ENCODE data around the gene PAX6.

PAX6 gene

GRCh38 chr11:31793264-31793663 lies 17.9 kb downstream of the PAX6 start:
- TF ChIP-seq GABPA (IDR thresholded peaks at IDR 0.05; ENCODE audit: low read depth) = no peak
- no peak for TF ChIP-seq POLR2AphosphoS5 (IDR thresholded peaks at IDR 0.05; ENCODE audit: low read depth)
- Histone ChIP-seq H3K27me3 (ENCODE audit: insufficient read depth, poor library complexity, severe bottlenecking) (peaks cover 28% of the 10 kb centered on the region), H3K27ac (replicated peaks) (no peak overlapping the region), H3K4me3 (replicated peaks; ENCODE audit: insufficient read depth, low read length) (no peak overlapping the region)
- no peak for DNase-seq (ENCODE audit: low read depth in 1 of 2, low spot score in 1 of 2)

GRCh38 chr11:31792456-31792855 lies 18.7 kb downstream of the PAX6 start:
- TF ChIP-seq SPI1 (IDR thresholded peaks at IDR 0.05; ENCODE audit: borderline replicate concordance, low read depth) (no peak), GABPA (IDR thresholded peaks at IDR 0.05; ENCODE audit: low read depth) (no peak), POLR2AphosphoS5 (IDR thresholded peaks at IDR 0.05; ENCODE audit: low read depth) (no peak)
- TF ChIP-seq, protein P1, sequence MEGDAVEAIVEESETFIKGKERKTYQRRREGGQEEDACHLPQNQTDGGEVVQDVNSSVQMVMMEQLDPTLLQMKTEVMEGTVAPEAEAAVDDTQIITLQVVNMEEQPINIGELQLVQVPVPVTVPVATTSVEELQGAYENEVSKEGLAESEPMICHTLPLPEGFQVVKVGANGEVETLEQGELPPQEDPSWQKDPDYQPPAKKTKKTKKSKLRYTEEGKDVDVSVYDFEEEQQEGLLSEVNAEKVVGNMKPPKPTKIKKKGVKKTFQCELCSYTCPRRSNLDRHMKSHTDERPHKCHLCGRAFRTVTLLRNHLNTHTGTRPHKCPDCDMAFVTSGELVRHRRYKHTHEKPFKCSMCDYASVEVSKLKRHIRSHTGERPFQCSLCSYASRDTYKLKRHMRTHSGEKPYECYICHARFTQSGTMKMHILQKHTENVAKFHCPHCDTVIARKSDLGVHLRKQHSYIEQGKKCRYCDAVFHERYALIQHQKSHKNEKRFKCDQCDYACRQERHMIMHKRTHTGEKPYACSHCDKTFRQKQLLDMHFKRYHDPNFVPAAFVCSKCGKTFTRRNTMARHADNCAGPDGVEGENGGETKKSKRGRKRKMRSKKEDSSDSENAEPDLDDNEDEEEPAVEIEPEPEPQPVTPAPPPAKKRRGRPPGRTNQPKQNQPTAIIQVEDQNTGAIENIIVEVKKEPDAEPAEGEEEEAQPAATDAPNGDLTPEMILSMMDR (IDR thresholded peaks at IDR 0.05; ENCODE audit: insufficient read depth, low read length) = no peak
- TF ChIP-seq, protein P2, sequence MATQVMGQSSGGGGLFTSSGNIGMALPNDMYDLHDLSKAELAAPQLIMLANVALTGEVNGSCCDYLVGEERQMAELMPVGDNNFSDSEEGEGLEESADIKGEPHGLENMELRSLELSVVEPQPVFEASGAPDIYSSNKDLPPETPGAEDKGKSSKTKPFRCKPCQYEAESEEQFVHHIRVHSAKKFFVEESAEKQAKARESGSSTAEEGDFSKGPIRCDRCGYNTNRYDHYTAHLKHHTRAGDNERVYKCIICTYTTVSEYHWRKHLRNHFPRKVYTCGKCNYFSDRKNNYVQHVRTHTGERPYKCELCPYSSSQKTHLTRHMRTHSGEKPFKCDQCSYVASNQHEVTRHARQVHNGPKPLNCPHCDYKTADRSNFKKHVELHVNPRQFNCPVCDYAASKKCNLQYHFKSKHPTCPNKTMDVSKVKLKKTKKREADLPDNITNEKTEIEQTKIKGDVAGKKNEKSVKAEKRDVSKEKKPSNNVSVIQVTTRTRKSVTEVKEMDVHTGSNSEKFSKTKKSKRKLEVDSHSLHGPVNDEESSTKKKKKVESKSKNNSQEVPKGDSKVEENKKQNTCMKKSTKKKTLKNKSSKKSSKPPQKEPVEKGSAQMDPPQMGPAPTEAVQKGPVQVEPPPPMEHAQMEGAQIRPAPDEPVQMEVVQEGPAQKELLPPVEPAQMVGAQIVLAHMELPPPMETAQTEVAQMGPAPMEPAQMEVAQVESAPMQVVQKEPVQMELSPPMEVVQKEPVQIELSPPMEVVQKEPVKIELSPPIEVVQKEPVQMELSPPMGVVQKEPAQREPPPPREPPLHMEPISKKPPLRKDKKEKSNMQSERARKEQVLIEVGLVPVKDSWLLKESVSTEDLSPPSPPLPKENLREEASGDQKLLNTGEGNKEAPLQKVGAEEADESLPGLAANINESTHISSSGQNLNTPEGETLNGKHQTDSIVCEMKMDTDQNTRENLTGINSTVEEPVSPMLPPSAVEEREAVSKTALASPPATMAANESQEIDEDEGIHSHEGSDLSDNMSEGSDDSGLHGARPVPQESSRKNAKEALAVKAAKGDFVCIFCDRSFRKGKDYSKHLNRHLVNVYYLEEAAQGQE (IDR thresholded peaks at IDR 0.05; ENCODE audit: insufficient replicate concordance, low read depth) = no peak
- peaks cover 21% of the 10 kb centered on the region for H3K27me3 ChIP-seq (ENCODE audit: insufficient read depth, poor library complexity, severe bottlenecking)
- no peak overlapping the region for H3K4me3 ChIP-seq (replicated peaks; ENCODE audit: insufficient read depth, low read length)
- DNase-seq (ENCODE audit: low read depth in 1 of 2, low spot score in 1 of 2) = no peak
- H3K27ac ChIP-seq (replicated peaks) = no peak overlapping the region

DNA sequence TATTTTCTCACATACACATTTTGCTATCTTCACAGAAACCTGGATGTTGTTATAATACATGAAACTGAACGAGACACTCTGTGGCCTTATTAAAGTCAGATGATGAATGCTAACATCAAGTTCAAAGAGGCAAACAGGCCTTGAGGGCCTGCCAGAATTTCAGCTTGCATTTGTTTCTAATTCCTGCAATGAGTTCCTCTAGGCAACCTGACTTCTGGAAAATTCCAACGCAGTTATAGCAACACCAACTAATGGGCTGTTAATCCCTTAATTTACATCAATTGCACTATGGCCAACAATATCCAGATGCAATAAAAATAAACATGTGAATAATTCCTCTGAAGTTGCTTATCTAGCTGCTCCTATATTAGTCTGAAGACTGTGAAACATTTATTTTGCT lies 19.1 kb downstream of the PAX6 start:
- Histone ChIP-seq H3K4me3 (replicated peaks; ENCODE audit: insufficient read depth, low read length) (no peak overlapping the region), H3K27ac (replicated peaks) (no peak overlapping the region), H3K27me3 (ENCODE audit: insufficient read depth, poor library complexity, severe bottlenecking) (peaks cover 17% of the 10 kb centered on the region)
- TF ChIP-seq, protein P2 (IDR thresholded peaks at IDR 0.05; ENCODE audit: insufficient replicate concordance, low read depth) = no peak
- TF ChIP-seq GABPA (IDR thresholded peaks at IDR 0.05; ENCODE audit: low read depth) (no peak), POLR2AphosphoS5 (IDR thresholded peaks at IDR 0.05; ENCODE audit: low read depth) (no peak), SPI1 (IDR thresholded peaks at IDR 0.05; ENCODE audit: borderline replicate concordance, low read depth) (no peak)
- TF ChIP-seq, protein P1 (IDR thresholded peaks at IDR 0.05; ENCODE audit: insufficient read depth, low read length) = no peak
- DNase-seq (ENCODE audit: low read depth in 1 of 2, low spot score in 1 of 2) = no peak

- TF ChIP-seq POLR2AphosphoS5 (IDR thresholded peaks at IDR 0.05; ENCODE audit: low read depth) (no peak), GABPA (IDR thresholded peaks at IDR 0.05; ENCODE audit: low read depth) (no peak), SPI1 (IDR thresholded peaks at IDR 0.05; ENCODE audit: borderline replicate concordance, low read depth) (no peak)
- TF ChIP-seq, protein P2 (IDR thresholded peaks at IDR 0.05; ENCODE audit: insufficient replicate concordance, low read depth) = no peak
- TF ChIP-seq, protein P1 (IDR thresholded peaks at IDR 0.05; ENCODE audit: insufficient read depth, low read length) = no peak
- no peak overlapping the region for H3K4me3 ChIP-seq (replicated peaks; ENCODE audit: insufficient read depth, low read length)
- peaks cover 12% of the 10 kb centered on the region for H3K27me3 ChIP-seq (ENCODE audit: insufficient read depth, poor library complexity, severe bottlenecking)
- DNase-seq (ENCODE audit: low read depth in 1 of 2, low spot score in 1 of 2) = no peak
- no peak overlapping the region for H3K27ac ChIP-seq (replicated peaks)
These were observed 20.5 kb downstream of the PAX6 start for GRCh38 chr11:31790649-31791048.

All from HL-60 (cell line).